Stimulated activated CD8-positive, alpha-beta memory T cell treated with anti-CD3 and anti-CD28 coated beads, Interleukin-4, amount 100 ng/mL, for 48 hours (primary cell): Measurements from ENCODE around the gene NR5A2.

Experiments
- DNase-seq: peaks from one replicate; pipeline ENCODE4 v3.0.0-alpha.2; 2020

Gene NR5A2

DNA sequence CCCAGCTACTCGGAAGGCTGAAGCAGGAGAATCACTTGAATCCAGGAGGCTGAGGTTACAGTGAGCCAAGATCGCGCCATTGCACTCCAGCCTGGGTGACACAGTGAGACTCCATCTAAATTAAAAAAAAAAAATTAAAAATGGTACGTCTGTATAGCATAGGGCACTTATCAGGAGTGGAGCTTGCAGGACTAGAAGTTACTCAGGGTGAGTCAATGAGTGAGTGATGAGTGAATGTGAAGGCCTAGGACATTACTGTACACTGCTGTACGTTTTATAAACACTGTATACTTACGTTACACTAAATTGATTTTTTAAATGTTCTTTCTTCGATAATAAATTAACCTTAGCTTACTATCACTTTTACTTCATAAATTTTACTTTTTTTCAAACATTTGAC, 183.6 kb downstream of the NR5A2 start:
- no peak for DNase-seq

GRCh38 chr1:200213392-200213791, 185.9 kb downstream of the NR5A2 start:
- DNase-seq: no peak

- DNase-seq: no peak
These were observed 186.4 kb downstream of the NR5A2 start for GRCh38 chr1:200213921-200214320.

- DNase-seq: no peak
These were observed 187.8 kb downstream of the NR5A2 start for GRCh38 chr1:200215350-200215749.

- DNase-seq: no peak
These were observed 190.2 kb downstream of the NR5A2 start for GRCh38 chr1:200217703-200218102.

GRCh38 chr1:200221614-200222282, 194.2 kb downstream of the NR5A2 start:
- no peak for DNase-seq

DNA sequence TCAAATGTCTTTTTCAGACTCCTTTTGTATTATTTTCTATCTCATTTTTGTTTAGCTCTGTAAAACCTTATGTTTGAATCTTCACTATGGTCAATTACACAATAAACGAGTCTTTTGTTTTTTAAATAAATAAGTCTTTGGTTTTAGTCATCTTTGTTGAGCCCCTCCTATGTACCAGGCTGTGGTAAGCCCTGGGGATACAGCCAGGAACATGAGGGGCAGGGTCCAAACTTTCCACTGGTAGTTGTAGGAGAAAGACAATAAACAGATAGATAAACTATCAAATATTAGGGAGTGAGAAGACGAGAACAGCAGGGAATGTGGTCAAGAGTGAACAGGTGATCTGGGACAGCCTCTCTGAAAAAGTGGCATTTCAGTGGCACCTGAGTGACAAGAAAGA, 195.7 kb downstream of the NR5A2 start:
- DNase-seq: no peak

GRCh38 chr1:200223613-200224012, 196.1 kb downstream of the NR5A2 start:
- no peak for DNase-seq

DNA sequence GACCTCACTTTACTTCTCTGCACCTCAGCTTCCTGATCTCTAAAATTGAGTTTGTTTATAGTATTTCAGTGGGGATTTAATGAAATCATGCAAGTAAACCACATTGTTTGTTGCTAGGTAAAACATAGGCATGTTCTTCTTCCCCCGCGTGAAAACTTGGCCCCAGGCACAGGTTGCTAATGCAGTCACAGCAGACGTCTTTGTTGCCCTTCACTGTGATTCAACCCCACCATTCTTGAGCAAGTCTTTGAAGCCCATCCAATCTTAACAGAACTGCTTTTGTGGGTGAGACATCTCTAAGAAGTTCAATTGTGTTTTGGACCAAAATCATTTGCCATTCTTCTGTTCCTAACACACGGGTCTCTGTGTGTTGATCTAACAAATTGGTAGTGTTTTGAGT, 196.8 kb downstream of the NR5A2 start:
- no peak for DNase-seq

- peak; percentile 40 for DNase-seq
These were observed 198.9 kb downstream of the NR5A2 start for GRCh38 chr1:200226268-200226968.

- DNase-seq: no peak
These were observed 199.4 kb downstream of the NR5A2 start for GRCh38 chr1:200226969-200227303.
